A204.1 (cell line): ENCODE data around the gene NCL.

Experiments used
- FAIRE-seq: peaks from 2 replicates; lab custom pipeline; 2012; peaks lifted over from hg19 to GRCh38; lab: Jason Lieb, UNC

The NCL gene, protein sequence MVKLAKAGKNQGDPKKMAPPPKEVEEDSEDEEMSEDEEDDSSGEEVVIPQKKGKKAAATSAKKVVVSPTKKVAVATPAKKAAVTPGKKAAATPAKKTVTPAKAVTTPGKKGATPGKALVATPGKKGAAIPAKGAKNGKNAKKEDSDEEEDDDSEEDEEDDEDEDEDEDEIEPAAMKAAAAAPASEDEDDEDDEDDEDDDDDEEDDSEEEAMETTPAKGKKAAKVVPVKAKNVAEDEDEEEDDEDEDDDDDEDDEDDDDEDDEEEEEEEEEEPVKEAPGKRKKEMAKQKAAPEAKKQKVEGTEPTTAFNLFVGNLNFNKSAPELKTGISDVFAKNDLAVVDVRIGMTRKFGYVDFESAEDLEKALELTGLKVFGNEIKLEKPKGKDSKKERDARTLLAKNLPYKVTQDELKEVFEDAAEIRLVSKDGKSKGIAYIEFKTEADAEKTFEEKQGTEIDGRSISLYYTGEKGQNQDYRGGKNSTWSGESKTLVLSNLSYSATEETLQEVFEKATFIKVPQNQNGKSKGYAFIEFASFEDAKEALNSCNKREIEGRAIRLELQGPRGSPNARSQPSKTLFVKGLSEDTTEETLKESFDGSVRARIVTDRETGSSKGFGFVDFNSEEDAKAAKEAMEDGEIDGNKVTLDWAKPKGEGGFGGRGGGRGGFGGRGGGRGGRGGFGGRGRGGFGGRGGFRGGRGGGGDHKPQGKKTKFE

DNA sequence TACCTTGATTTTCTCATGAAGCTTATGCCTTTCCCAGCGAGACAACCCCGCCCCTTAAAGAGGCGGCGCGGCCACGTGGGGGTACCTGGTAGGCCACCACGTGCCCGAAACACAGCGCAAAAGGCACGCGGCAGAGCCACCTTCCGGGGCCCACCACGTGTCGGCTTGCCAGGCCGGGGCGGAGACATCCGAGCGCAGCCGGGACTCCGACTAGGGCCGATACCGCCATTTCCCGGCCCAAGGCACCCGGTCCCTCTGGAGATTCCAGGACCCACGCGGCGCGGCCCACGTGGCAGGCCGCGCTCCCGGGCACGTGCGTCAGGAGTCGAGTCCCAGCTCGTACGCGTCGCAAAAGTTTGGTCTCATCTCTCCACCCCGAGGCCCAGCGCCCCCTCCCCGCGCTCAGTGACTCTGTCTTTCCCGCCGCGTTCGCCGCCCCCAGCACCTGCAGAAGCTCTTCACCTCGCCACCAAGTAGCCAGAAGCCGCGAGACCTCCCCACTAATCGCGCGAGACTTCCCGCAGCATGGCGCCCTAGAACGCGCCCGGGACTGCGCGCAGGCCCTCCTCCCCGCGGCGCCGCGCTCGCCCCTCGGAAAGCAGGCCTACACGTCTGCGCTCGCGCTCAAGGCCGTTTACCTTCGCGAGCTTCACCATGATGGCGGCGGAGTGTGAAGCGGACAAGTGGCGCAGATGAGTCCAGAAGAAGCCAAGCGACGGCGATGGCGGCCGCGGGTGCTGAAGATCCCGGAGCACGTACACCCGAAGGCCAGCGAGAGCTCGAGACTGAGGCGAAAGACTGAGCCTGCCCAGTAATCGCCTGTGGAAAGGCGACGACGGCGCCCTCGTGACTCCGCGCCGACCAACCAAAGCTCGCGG, at the start of gene NCL:
TSS of gene NCL (minus strand) at position 787 of the 878 bp plus-strand sequence. CDS start at position 656, 131 bp downstream.
- peak; percentile 6 for FAIRE-seq

- no peak for FAIRE-seq
Measured at GRCh38 chr2:231513746-231514224, 49.5 kb upstream of the NCL start.

GRCh38 chr2:231512222-231512621, 47.9 kb upstream of the NCL start:
- no peak for FAIRE-seq

DNA sequence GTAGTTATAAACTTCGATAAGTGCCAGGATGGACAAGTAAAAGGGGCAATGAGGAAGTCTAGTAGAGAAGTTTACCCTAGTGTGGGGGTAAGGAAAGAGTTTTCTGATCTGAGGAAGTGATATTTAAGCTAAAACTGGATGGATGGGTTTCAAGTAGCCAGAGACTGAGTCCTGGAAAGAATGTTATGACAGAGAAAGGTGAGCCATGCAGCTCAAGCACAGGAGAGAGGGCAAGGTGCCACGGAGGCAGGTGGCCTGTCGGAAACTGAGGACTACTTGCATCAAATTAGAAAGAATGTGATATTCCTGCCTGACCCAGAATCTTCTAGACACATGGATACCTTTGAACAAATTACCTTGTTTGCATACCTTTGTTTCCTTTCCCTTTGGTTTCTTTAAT, 39.5 kb upstream of the NCL start:
- no peak for FAIRE-seq

GRCh38 chr2:231502596-231502995, 38.3 kb upstream of the NCL start:
- no peak for FAIRE-seq

DNA sequence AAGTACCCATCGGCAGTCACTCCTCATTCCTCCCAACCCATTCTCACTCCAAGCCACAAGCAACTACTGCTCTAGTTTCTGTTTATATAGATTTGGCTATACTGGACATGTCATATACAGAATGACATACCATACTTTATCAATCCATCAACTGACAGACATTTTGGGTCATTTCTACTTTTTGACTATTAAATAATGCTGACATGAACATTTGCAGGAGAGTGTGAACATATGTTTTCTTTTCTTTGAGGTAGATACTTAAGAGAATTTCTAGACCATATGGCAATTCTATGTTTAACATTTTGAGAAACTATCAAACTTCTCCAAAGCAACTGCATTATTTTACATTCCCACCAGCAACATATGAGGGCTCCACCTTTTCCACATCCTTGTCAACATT, 33.4 kb upstream of the NCL start:
- FAIRE-seq = no peak

DNA sequence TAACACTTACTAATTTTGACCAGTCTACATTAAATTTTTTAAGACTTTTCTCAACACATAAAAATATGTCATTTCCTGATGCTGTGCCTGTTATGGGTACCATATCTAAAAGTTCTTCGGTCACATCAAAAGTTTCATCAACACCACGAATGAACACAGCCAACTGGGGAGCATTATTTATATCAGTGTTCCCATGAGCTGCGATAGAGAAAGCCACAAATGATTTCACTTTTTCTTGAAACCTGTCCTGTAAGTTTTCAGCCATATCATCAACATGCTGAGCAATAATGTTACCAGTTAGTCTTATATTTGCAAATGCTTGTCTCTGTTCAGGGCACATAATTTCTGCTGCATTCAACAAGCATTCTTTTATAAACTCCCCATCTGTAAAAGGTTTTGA, 30.4 kb upstream of the NCL start:
- FAIRE-seq = no peak

- FAIRE-seq = no peak
Measured at GRCh38 chr2:231490801-231491200, 26.5 kb upstream of the NCL start.

- no peak for FAIRE-seq
Measured at GRCh38 chr2:231489990-231490389, 25.7 kb upstream of the NCL start.

DNA sequence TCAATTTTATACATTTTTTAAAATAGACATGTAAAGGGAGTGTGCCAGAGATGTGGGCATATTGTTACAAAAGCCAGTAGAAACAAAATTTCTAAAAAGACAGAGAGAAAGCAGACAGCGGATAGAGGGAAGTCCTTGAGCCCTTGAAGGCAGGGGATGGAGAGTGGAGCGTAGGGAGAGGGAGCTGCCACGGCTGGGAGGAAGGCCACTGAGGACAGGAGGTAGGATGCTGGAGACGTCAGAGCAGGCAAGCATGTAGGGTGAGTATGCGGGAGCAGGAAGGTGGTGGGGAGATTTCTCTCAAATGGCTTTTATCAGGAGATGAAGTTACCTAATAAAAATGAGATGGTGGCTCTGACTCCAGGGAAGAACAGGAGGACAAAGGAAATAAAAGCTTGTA, 24.0 kb upstream of the NCL start:
- no peak for FAIRE-seq

GRCh38 chr2:231486851-231487596, 22.7 kb upstream of the NCL start:
- no peak for FAIRE-seq

GRCh38 chr2:231483398-231484329, 19.4 kb upstream of the NCL start:
- FAIRE-seq = no peak

DNA sequence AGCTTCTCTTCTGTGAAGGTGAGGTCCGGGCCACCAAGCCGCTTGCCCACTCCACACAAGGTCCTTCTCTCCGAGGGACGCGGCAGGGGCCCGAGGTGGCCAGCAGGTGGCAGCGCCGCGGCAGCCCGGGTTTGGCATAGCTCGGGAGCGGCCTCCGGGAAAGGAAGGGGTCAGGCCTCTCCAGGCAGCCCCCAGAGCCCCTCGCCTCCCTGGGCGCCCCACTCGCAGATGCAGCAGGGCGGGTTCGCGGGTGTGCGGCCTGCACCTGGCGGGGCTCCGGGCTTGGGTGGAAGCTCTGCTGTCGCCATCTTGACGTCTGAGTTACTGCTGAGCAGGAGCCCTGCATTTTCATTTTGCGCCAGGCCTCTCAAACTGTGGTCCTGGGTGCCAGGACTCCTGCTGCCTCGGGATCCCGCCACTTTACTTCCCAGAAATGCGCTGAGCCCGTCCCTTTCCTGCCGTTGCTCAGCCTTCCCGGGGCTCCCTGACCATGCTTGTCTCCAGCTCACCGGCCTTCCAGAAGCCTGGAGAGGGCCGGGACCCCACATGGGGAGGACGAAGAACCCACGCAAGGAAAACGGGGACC, 18.6 kb upstream of the NCL start:
- FAIRE-seq = no peak

DNA sequence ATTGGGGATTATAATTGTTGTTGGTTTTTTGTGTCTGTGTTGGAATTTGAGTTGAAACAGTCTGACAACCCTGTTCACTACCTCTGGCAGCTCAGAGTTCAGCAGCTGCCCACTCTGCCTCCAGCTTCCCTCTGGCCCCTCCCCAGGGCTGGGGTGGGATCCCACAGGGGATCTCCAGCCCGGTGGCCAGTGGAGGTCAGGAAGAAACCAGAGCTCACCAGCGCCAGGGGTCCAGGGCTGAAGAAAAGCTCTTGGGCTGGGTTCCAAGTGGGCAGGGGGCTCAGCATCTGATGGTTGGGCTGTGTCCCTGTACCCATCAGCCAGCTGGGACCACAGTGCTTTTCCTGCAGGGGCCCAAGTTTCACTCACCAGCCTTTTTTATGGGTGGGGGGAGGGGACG, 16.5 kb upstream of the NCL start:
- no peak for FAIRE-seq

GRCh38 chr2:231479455-231479854, 15.2 kb upstream of the NCL start:
- no peak for FAIRE-seq

GRCh38 chr2:231476920-231477319, 12.6 kb upstream of the NCL start:
- no peak for FAIRE-seq

- FAIRE-seq = no peak
Measured at GRCh38 chr2:231475965-231476364, 11.7 kb upstream of the NCL start.

DNA sequence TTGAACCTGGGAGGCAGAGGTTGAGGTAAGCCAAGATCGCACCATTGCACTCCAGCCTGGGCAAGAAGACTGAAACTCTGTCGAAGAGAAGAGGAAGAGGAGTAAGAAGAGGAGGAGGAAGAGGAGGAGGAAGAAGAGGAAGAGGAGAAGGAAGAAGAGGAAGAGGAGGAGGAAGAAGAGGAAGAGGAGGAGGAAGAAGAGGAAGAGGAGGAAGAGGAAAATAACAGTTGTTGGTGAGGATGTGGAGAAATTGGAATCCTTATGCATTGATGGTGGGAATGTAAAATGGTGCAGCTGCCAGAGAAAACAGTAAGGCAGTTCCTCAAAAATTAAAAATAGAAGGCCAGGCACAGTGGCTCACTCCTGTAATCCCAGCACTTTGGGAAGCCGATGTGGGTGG, 8.5 kb upstream of the NCL start:
- no peak for FAIRE-seq

GRCh38 chr2:231470246-231470900, 6.1 kb upstream of the NCL start:
- FAIRE-seq = no peak

- FAIRE-seq = no peak
Measured at GRCh38 chr2:231469583-231469950, 5.3 kb upstream of the NCL start.
